CD14-positive monocyte (primary cell): ENCODE measurements around the gene SUFU. TPM values are rescaled to one million over a fixed set of nuclear protein-coding genes. Genes with fewer than 3 reads are reported as not detected.

ENCODE experiments used
- DNase-seq, 3 donors: peaks; one replicate each; pipeline ENCODE4 v3.0.0-alpha.2; 2011 to 2022
- H2AFZ ChIP-seq: 2 replicates; pipeline ENCODE4 v1.6.0; 2012; ENCODE audit warnings: mild to moderate bottlenecking, low read depth, low read length, inconsistent platforms; ENCODE audit not compliant: insufficient read depth, poor library complexity, severe bottlenecking
- H3K27ac ChIP-seq, 2 donors: 1 replicate in 1 of 2; 2 replicates in 1 of 2; pipeline ENCODE4 v1.5.1; 2012 to 2013; ENCODE audit warnings: low read length in 2 of 2, control low read depth in 1 of 2, inconsistent platforms in 1 of 2, low read depth in 1 of 2, mild to moderate bottlenecking in 1 of 2
- H3K27me3 ChIP-seq, 2 donors: one replicate each; pipeline versions ENCODE4 v1.6.0 to v1.6.1; 2011 to 2013; ENCODE audit warnings: low read length in 2 of 2; ENCODE audit not compliant: control insufficient read depth in 2 of 2, insufficient read depth in 2 of 2
- H3K36me3 ChIP-seq, 2 donors: replicated peaks in 1 of 2; 1 replicate in 1 of 2; 2 replicates in 1 of 2; pipeline versions ENCODE4 v1.5.1 to v1.6.1; 2012 to 2013; ENCODE audit warnings: low read length in 2 of 2, control low read depth in 1 of 2, inconsistent platforms in 1 of 2, mild to moderate bottlenecking in 1 of 2; ENCODE audit not compliant: insufficient read depth in 2 of 2, control insufficient read depth in 1 of 2
- H3K4me1 ChIP-seq, 2 donors: 1 replicate in 1 of 2; 2 replicates in 1 of 2; pipeline versions ENCODE4 v1.5.1 to v1.6.1; 2012 to 2013; ENCODE audit warnings: low read length in 2 of 2, control low read depth in 1 of 2, inconsistent platforms in 1 of 2, mild to moderate bottlenecking in 1 of 2, moderate library complexity in 1 of 2; ENCODE audit not compliant: insufficient read depth in 2 of 2, control insufficient read depth in 1 of 2
- H3K4me2 ChIP-seq: replicated peaks from 2 replicates; pipeline ENCODE3; 2012; ENCODE audit warnings: low read length, moderate library complexity, mild to moderate bottlenecking; ENCODE audit not compliant: poor library complexity, severe bottlenecking; ENCODE audit errors: extremely low read depth
- H3K4me3 ChIP-seq, 3 experiments: fragments of 200-600 bp in 1 of 3; sonication (generic) in 1 of 3; replicated peaks in 1 of 3; 1 replicate in 2 of 3; 2 replicates in 1 of 3; pipeline ENCODE4 v1.5.1; 2011 to 2013; ENCODE audit warnings: low read length in 3 of 3, mild to moderate bottlenecking in 3 of 3, control low read depth in 2 of 3, low read depth in 2 of 3, inconsistent platforms in 1 of 3, moderate library complexity in 1 of 3
- H3K79me2 ChIP-seq: 2 replicates; pipeline ENCODE4 v1.6.0; 2012; ENCODE audit warnings: mild to moderate bottlenecking, control low read depth, inconsistent platforms, low read length, moderate library complexity; ENCODE audit not compliant: insufficient read depth
- H3K9ac ChIP-seq: 2 replicates; pipeline ENCODE4 v1.6.0; 2017; ENCODE audit warnings: low read length, mild to moderate bottlenecking; ENCODE audit not compliant: insufficient read depth, poor library complexity, severe bottlenecking
- H3K9me3 ChIP-seq, 2 donors: replicated peaks in 1 of 2; 1 replicate in 1 of 2; 2 replicates in 1 of 2; pipeline versions ENCODE4 v1.5.1 to v1.6.1; 2012 to 2013; ENCODE audit warnings: low read length in 2 of 2, control low read depth in 1 of 2; ENCODE audit not compliant: control insufficient read depth in 1 of 2, insufficient read depth in 1 of 2
- H4K20me1 ChIP-seq: 2 replicates; pipeline ENCODE4 v1.6.0; 2012; ENCODE audit warnings: mild to moderate bottlenecking, low read length, control low read depth, moderate library complexity; ENCODE audit not compliant: insufficient read depth
- H3K27ac Mint-ChIP-seq, 7 donors: one replicate each; pipeline ENCODE4 v1.8.0; 2020; ENCODE audit warnings: mild to moderate bottlenecking in 7 of 7, mixed read lengths in 7 of 7, moderate library complexity in 6 of 7, inconsistent platforms in 2 of 7
- H3K27me3 Mint-ChIP-seq, 3 donors: one replicate each; pipeline ENCODE4 v1.8.0; 2021 to 2022; ENCODE audit warnings: low read depth in 3 of 3, mild to moderate bottlenecking in 3 of 3, mixed read lengths in 3 of 3, moderate library complexity in 3 of 3, inconsistent platforms in 1 of 3
- H3K36me3 Mint-ChIP-seq, 2 donors: one replicate each; pipeline ENCODE4 v1.8.0; 2020; ENCODE audit warnings: mixed read lengths in 2 of 2, inconsistent platforms in 1 of 2, mild to moderate bottlenecking in 1 of 2
- H3K4me1 Mint-ChIP-seq: one replicate; pipeline ENCODE4 v1.8.0; 2020; ENCODE audit warnings: mild to moderate bottlenecking, mixed read lengths
- H3K4me3 Mint-ChIP-seq, 2 donors: one replicate each; pipeline ENCODE4 v1.8.0; 2020; ENCODE audit warnings: mild to moderate bottlenecking in 2 of 2, mixed read lengths in 2 of 2, moderate library complexity in 1 of 2
- H3K9me3 Mint-ChIP-seq, 7 donors: one replicate each; pipeline ENCODE4 v1.8.0; 2020 to 2022; ENCODE audit warnings: mixed read lengths in 7 of 7, mild to moderate bottlenecking in 6 of 7, moderate library complexity in 6 of 7, inconsistent platforms in 2 of 7
- WGBS: methylation state at CpG from one replicate; pipeline ENCODE4 v1.1.5; 2013; ENCODE audit warnings: missing lambda C conversion rate; ENCODE audit not compliant: insufficient coverage; 5-methylcytosine and 5-hydroxymethylcytosine counted together
- intact Hi-C, 2 donors: fragments of 100-400 bp; cut with micrococcal nuclease; formaldehyde crosslinking; loops; one replicate each; pipeline versions ENCODE4 v1.15.0 to v1.15.1; 2023
- polyA plus RNA-seq, 3 donors: library from polyadenylated mRNA; depleted of rRNA in 1 of 3; unstranded in 2 of 3; stranded (reverse) in 1 of 3; fragments of 300-500 nt in 2 of 3; fragments of >200 nt in 1 of 3; fragmentation: Illumina TruSeq in 2 of 3; gene quantifications; 1 replicate in 2 of 3; 2 replicates in 1 of 3; pipeline ENCODE4 v1.2.3, GENCODE V29; 2012 to 2021
- TF ChIP-seq, protein P1 (sequence below): fragments of 200-600 bp; IDR thresholded peaks from one replicate; pipeline ENCODE4 v1.8.0; 2022; ENCODE audit warnings: antibody characterized with exemption, mild to moderate bottlenecking

The SUFU gene
- polyA plus RNA-seq, 3 donors: 3.2 to 10.0 (median 5.7) TPM

DNA sequence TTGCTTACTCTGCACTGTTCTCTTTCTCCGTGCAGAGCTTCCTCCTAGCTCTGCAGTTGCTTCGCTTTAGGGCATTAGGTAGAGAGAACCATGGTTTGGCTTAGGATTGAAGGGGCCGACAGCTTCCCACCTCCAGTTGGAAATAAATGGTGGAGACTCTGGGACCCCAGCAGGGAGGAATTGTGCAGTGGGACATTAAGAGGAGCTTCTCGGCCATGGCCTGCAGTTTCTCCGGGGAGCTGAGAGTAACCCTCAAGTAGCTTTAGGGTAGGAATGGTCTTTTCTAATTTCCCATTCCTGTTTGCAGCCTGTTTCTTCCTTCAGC is 1.2 kb downstream of the SUFU start:
- Mint-ChIP-seq H3K9me3 (no peaks in the 10 kb centered on the region), H3K4me3 (peak overlapping the region; percentile 94), H3K27ac (peak overlapping the region; percentile 83 to 95 (median 93)), H3K27me3 (no peaks in the 10 kb centered on the region), H3K4me1 (peaks cover 48% of the 10 kb centered on the region), H3K36me3 (peaks cover 22 to 27% of the 10 kb centered on the region in 2 donors)
- Histone ChIP-seq H3K27ac (peak overlapping the region; percentile 78 to 84), H3K79me2 (peaks cover 78% of the 10 kb centered on the region), H3K4me2 (peak overlapping the region; percentile 95), H3K9ac (peak overlapping the region; percentile 79), H4K20me1 (peaks cover 73% of the 10 kb centered on the region), H3K4me1 (peaks cover 64 to 74% of the 10 kb centered on the region in 2 donors), H3K27me3 (no peaks in the 10 kb centered on the region), H2AFZ (peak overlapping the region; percentile 76), H3K36me3 (peaks cover 0 to 28% of the 10 kb centered on the region in 2 donors), H3K9me3 (no peaks in the 10 kb centered on the region), H3K4me3 (peak overlapping the region; percentile 57 to 99 (median 93))
- TF ChIP-seq, protein P1, sequence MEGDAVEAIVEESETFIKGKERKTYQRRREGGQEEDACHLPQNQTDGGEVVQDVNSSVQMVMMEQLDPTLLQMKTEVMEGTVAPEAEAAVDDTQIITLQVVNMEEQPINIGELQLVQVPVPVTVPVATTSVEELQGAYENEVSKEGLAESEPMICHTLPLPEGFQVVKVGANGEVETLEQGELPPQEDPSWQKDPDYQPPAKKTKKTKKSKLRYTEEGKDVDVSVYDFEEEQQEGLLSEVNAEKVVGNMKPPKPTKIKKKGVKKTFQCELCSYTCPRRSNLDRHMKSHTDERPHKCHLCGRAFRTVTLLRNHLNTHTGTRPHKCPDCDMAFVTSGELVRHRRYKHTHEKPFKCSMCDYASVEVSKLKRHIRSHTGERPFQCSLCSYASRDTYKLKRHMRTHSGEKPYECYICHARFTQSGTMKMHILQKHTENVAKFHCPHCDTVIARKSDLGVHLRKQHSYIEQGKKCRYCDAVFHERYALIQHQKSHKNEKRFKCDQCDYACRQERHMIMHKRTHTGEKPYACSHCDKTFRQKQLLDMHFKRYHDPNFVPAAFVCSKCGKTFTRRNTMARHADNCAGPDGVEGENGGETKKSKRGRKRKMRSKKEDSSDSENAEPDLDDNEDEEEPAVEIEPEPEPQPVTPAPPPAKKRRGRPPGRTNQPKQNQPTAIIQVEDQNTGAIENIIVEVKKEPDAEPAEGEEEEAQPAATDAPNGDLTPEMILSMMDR: no peak
- 0% methylated on average over 4 of the region's 5 CpGs for WGBS
- peak in 1 of 3 donors; percentile 20 for DNase-seq
- intact Hi-C loops: loop anchor here (5.0 to 10.0 kb wide), 5 partner anchors 43 to 370 kb away; partner anchors contain the start of genes PPRC1 (in 2 of the 2), ELOVL3 (in 1 of the 2) and WBP1L (in 1 of the 2)

DNA sequence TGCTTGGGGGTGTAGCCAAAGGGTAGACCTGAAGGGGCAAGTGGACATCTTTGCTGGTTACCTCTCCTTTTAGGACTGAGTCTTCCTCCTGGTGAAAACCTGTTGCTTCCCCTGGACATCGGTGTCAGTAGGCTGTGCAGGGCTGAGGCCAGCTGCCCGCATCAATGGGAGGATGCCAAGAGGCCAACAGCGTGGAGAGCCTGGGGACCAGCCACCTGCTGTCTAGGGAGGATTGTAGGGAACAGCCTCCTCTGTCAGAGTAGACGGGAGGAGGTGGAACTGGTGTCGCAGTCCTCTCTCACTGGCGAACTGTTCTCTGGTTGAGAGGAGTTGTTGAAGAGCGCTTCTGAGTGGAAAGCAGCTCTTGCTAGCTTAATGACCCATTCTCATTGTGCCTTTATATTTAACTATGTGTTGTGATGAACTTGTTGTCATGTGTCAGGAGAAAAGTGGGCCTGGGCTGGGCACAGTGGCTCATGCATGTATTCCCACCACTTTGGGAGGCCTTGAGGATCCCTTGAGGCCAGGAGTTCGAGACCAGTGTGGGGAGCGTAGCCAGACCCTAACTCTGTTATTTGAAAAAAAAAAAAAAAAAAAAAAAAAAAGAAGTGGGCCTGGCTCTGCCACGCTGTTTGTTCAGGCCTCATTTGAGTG is 1.8 kb downstream of the SUFU start:
- Histone ChIP-seq H3K9ac (no peak overlapping the region), H3K4me1 (peaks cover 65 to 77% of the 10 kb centered on the region in 2 donors), H3K9me3 (no peaks in the 10 kb centered on the region), H4K20me1 (peaks cover 70% of the 10 kb centered on the region), H3K4me2 (peak overlapping the region; percentile 95), H3K4me3 (peak overlapping the region in 2 of 3 experiments; percentile 57 to 93), H3K36me3 (peaks cover 0 to 31% of the 10 kb centered on the region in 2 donors), H3K79me2 (peaks cover 80% of the 10 kb centered on the region), H2AFZ (no peak overlapping the region), H3K27me3 (no peaks in the 10 kb centered on the region), H3K27ac (peak overlapping the region in 1 of 2 donors; percentile 84)
- Mint-ChIP-seq H3K9me3 (no peaks in the 10 kb centered on the region), H3K4me1 (peaks cover 50% of the 10 kb centered on the region), H3K36me3 (peaks cover 22 to 29% of the 10 kb centered on the region in 2 donors), H3K27me3 (no peaks in the 10 kb centered on the region), H3K27ac (peak overlapping the region in 3 of 7 donors; percentile 26 to 90 (median 87)), H3K4me3 (peak overlapping the region; percentile 94)
- intact Hi-C loops: loop anchor here (10.0 kb wide), 3 partner anchors 239 to 371 kb away; partner anchors contain the start of genes PPRC1 (in 2 of the 2), ELOVL3 (in 1 of the 2) and WBP1L (in 1 of the 2)
- no peak for DNase-seq
- TF ChIP-seq, protein P1: no peak
- 92% methylated on average over 2 of the region's 10 CpGs for WGBS
